ENCODE data around the gene GSTCD. TPM values are rescaled to one million over a fixed set of nuclear protein-coding genes. Genes with fewer than 3 reads are reported as not detected.
"Not testable (repeated sequence)": the region's sequence is repeated elsewhere in the genome, so short reads cannot be mapped to it uniquely, and the experiment has no call there.

Gene GSTCD
- total RNA-seq, 4 donors from 2014 or later = 8.2 to 33.5 (median 15.3) TPM

DNA sequence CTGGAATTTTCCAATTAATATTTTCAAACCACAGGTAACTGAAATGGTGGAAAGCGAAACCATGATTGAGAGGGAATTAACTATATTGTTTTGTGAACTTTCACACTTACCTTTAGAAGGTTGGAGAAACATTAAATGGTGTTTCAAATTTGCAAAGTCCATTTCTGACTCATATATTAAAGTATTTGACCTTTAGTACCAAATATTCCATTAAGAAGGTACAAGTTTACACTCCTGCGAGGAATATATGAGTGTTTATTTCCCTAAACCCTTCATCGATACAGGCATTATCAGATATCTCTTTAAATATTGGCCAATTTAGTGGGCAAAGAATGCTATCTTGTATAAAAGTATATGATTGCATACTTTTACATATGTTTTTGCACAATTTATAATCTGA, 142.6 kb downstream of the GSTCD start:
- no peaks in the 10 kb centered on the region for H3K27me3 ChIP-seq
- intact Hi-C loops (cut with DNase I; ENCODE audit: low total_unique reads) = no loop called here
- DNase-seq = no peak
- no peak overlapping the region for H3K4me3 ChIP-seq
- no peaks in the 10 kb centered on the region for H3K9me3 ChIP-seq
- H3K4me1 ChIP-seq = no peaks in the 10 kb centered on the region
- TF ChIP-seq POLR2A (IDR thresholded peaks at IDR 0.05) = no peak
- TF ChIP-seq, protein P1, sequence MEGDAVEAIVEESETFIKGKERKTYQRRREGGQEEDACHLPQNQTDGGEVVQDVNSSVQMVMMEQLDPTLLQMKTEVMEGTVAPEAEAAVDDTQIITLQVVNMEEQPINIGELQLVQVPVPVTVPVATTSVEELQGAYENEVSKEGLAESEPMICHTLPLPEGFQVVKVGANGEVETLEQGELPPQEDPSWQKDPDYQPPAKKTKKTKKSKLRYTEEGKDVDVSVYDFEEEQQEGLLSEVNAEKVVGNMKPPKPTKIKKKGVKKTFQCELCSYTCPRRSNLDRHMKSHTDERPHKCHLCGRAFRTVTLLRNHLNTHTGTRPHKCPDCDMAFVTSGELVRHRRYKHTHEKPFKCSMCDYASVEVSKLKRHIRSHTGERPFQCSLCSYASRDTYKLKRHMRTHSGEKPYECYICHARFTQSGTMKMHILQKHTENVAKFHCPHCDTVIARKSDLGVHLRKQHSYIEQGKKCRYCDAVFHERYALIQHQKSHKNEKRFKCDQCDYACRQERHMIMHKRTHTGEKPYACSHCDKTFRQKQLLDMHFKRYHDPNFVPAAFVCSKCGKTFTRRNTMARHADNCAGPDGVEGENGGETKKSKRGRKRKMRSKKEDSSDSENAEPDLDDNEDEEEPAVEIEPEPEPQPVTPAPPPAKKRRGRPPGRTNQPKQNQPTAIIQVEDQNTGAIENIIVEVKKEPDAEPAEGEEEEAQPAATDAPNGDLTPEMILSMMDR (IDR thresholded peaks at IDR 0.05) = no peak
- no peak overlapping the region for H3K27ac ChIP-seq
- no peaks in the 10 kb centered on the region for H3K36me3 ChIP-seq

DNA sequence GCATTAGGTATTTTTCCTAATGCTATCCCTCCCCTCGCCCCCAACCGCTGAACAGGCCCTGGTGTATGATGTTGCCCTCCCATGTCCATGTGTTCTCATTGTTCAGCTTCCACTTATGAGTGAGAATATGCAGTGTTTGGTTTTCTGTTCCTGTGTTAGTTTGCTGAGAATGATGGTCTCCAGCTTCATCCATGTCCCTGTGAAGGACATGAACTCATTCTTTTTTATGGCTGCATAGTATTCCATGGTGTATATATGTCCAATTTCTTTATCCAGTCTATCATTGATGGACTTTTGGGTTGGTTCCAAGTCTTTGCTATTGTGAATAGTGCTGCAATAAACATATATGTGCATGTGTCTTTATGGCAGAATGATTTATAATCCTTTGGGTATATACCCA, 143.6 kb downstream of the GSTCD start:
- H3K27me3 ChIP-seq = not testable (repeated sequence)

DNA sequence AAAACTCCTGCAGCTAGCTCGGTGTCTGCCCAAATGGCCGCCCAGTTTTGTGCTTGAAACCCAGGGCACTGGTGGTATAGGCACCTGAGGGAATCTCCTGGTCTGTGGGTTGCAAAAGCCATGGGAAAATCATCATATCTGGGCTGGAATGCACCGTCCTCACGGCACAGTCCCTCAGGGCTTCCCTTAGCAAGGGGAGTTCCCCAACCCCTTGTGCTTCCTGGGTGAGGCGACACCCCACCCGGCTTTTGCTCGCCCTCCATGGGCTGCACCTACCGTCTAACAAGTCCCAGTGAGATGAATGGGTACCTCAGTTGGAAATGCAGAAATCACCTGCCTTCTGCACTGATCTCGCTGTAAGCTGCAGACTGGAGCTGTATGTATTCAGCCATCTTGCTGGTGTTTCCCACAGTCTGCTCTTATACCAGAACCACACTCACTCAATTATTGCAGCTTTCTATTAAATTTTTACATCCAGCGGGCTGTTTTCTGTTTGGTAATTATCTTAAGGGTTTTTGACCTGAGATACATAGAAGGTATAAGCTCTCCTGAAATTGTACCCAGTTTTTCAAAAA, 150.0 kb downstream of the GSTCD start:
- Histone ChIP-seq H3K27ac (no peak overlapping the region), H3K36me3 (no peaks in the 10 kb centered on the region), H3K27me3 (no peaks in the 10 kb centered on the region), H3K4me1 (no peaks in the 10 kb centered on the region), H3K4me3 (no peak overlapping the region), H3K9me3 (no peaks in the 10 kb centered on the region)
- TF ChIP-seq, protein P1 (IDR thresholded peaks at IDR 0.05) = no peak
- no peak for TF ChIP-seq POLR2A (IDR thresholded peaks at IDR 0.05)
- no peak for DNase-seq
- intact Hi-C loops (cut with DNase I; ENCODE audit: low total_unique reads) = no loop called here

More for the DNA sequence above, 143.6 kb downstream of the GSTCD start:
- H3K9me3 ChIP-seq; H3K36me3 ChIP-seq; DNase-seq; H3K4me3 ChIP-seq; H3K4me1 ChIP-seq; H3K27ac ChIP-seq; intact Hi-C loops (cut with DNase I; ENCODE audit: low total_unique reads): not testable (repeated sequence)

DNA sequence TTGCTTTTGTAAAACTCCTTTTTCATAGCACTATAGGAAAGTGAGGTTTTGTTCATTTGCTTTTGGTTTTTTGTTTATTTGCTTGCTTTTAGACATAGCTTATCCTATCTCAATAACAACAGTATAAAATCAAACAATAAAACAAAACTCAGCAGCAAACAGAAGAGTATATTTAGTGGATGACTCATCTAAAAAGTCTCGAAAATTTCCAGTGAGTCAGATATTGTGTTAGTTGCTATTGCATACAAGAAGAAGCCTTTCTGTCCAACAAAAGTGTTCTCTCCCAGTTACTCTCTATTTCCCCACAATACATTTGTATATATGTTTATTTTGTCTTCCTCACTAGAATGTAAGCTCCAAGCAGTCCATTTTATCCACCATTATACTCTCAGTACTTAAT, 150.6 kb downstream of the GSTCD start:
- H3K27me3 ChIP-seq = no peaks in the 10 kb centered on the region
- no peaks in the 10 kb centered on the region for H3K36me3 ChIP-seq
- no peaks in the 10 kb centered on the region for H3K9me3 ChIP-seq
- TF ChIP-seq POLR2A (IDR thresholded peaks at IDR 0.05) = no peak
- TF ChIP-seq, protein P1 (IDR thresholded peaks at IDR 0.05) = no peak
- no peak overlapping the region for H3K4me3 ChIP-seq
- DNase-seq = no peak
- no peak overlapping the region for H3K27ac ChIP-seq
- no peaks in the 10 kb centered on the region for H3K4me1 ChIP-seq
- intact Hi-C loops (cut with DNase I; ENCODE audit: low total_unique reads) = no loop called here

DNA sequence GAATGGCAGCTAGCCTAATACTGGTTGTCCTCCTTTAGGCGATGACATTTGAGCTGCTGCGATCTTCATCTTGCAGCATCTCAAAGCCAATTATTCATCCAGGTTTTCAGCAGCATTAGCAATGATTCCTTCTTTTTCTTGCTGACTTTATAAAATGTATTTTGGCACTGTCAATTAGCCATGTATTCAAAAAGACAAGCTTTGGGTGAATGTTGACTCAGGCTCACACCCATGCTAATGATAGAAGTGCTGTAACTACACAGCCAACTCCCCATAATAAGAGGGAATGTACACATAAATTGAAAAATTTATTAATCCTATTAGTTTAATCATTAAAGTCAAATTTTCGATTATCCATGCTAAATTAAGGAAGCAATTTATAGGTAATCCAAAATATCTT, 162.4 kb downstream of the GSTCD start:
- Histone ChIP-seq H3K4me3 (no peak overlapping the region), H3K36me3 (no peaks in the 10 kb centered on the region), H3K27me3 (no peaks in the 10 kb centered on the region), H3K27ac (no peak overlapping the region), H3K4me1 (no peaks in the 10 kb centered on the region), H3K9me3 (no peaks in the 10 kb centered on the region)
- TF ChIP-seq POLR2A (IDR thresholded peaks at IDR 0.05) = no peak
- TF ChIP-seq, protein P1 (IDR thresholded peaks at IDR 0.05) = no peak
- intact Hi-C loops (cut with DNase I; ENCODE audit: low total_unique reads) = no loop called here
- no peak for DNase-seq

DNA sequence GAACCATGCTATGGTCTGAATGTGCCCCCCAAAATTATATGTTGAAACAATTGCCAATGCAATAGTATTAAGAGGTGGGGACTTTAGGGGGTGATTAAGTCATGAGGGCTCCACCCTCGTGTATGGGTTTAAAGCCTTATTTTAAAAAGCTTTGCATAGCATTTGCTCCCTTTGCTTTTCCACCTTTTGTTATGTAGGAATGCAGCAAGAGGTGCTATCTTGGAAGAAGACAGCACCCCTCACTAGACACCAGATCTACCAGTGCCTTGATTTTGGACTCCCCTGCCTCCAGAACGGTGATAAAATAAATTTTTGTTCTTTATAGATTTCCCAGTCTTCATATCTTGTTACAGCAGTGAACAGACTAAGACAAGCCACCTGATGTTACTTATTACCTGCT, 163.4 kb downstream of the GSTCD start:
- no peak for DNase-seq
- intact Hi-C loops (cut with DNase I; ENCODE audit: low total_unique reads) = no loop called here
- H3K27me3 ChIP-seq = no peaks in the 10 kb centered on the region
- H3K27ac ChIP-seq = no peak overlapping the region
- H3K9me3 ChIP-seq = no peaks in the 10 kb centered on the region
- no peak overlapping the region for H3K4me3 ChIP-seq
- no peaks in the 10 kb centered on the region for H3K4me1 ChIP-seq
- H3K36me3 ChIP-seq = no peaks in the 10 kb centered on the region
- TF ChIP-seq POLR2A (IDR thresholded peaks at IDR 0.05) = no peak
- TF ChIP-seq, protein P1 (IDR thresholded peaks at IDR 0.05) = no peak
